ENCODE results near the gene ENAH. TPM values are rescaled to one million over a fixed set of nuclear protein-coding genes. Genes with fewer than 3 reads are reported as not detected.

The ENAH gene
- total and polyA plus RNA-seq, 2 experiments from 2014 or later = 109 to 184 TPM

DNA sequence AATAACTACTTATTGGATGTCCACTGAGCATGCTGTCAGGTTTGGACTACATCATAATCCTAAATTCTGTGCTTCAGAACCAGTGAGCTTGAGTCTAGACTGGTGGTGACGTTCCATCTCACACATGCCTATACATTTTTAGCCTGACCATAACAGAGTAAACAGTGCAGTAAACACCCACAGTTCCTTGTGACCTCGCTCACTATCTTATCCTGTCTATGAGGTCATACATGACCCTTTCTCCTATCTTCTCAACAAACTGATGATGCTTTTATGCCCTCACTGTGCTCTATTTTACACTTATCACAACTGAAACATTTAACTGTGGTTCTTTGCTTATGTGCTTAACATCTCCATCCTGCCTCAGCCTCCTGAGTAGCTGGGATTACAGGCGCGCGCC is 91.2 kb downstream of the ENAH start:
- TF ChIP-seq, protein P1, sequence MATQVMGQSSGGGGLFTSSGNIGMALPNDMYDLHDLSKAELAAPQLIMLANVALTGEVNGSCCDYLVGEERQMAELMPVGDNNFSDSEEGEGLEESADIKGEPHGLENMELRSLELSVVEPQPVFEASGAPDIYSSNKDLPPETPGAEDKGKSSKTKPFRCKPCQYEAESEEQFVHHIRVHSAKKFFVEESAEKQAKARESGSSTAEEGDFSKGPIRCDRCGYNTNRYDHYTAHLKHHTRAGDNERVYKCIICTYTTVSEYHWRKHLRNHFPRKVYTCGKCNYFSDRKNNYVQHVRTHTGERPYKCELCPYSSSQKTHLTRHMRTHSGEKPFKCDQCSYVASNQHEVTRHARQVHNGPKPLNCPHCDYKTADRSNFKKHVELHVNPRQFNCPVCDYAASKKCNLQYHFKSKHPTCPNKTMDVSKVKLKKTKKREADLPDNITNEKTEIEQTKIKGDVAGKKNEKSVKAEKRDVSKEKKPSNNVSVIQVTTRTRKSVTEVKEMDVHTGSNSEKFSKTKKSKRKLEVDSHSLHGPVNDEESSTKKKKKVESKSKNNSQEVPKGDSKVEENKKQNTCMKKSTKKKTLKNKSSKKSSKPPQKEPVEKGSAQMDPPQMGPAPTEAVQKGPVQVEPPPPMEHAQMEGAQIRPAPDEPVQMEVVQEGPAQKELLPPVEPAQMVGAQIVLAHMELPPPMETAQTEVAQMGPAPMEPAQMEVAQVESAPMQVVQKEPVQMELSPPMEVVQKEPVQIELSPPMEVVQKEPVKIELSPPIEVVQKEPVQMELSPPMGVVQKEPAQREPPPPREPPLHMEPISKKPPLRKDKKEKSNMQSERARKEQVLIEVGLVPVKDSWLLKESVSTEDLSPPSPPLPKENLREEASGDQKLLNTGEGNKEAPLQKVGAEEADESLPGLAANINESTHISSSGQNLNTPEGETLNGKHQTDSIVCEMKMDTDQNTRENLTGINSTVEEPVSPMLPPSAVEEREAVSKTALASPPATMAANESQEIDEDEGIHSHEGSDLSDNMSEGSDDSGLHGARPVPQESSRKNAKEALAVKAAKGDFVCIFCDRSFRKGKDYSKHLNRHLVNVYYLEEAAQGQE (IDR thresholded peaks at IDR 0.05; ENCODE audit: unreplicated experiment) = no peak
- no peak for TF ChIP-seq ZNF114 (CRISPR knock-in tag; IDR thresholded peaks at IDR 0.05)
- TF ChIP-seq NANOG (IDR thresholded peaks at IDR 0.05; ENCODE audit: borderline replicate concordance) = no peak
- no peak for TF ChIP-seq CREB1 (CRISPR knock-in tag; IDR thresholded peaks at IDR 0.05; ENCODE audit: low read depth)
- TF ChIP-seq, protein P2, sequence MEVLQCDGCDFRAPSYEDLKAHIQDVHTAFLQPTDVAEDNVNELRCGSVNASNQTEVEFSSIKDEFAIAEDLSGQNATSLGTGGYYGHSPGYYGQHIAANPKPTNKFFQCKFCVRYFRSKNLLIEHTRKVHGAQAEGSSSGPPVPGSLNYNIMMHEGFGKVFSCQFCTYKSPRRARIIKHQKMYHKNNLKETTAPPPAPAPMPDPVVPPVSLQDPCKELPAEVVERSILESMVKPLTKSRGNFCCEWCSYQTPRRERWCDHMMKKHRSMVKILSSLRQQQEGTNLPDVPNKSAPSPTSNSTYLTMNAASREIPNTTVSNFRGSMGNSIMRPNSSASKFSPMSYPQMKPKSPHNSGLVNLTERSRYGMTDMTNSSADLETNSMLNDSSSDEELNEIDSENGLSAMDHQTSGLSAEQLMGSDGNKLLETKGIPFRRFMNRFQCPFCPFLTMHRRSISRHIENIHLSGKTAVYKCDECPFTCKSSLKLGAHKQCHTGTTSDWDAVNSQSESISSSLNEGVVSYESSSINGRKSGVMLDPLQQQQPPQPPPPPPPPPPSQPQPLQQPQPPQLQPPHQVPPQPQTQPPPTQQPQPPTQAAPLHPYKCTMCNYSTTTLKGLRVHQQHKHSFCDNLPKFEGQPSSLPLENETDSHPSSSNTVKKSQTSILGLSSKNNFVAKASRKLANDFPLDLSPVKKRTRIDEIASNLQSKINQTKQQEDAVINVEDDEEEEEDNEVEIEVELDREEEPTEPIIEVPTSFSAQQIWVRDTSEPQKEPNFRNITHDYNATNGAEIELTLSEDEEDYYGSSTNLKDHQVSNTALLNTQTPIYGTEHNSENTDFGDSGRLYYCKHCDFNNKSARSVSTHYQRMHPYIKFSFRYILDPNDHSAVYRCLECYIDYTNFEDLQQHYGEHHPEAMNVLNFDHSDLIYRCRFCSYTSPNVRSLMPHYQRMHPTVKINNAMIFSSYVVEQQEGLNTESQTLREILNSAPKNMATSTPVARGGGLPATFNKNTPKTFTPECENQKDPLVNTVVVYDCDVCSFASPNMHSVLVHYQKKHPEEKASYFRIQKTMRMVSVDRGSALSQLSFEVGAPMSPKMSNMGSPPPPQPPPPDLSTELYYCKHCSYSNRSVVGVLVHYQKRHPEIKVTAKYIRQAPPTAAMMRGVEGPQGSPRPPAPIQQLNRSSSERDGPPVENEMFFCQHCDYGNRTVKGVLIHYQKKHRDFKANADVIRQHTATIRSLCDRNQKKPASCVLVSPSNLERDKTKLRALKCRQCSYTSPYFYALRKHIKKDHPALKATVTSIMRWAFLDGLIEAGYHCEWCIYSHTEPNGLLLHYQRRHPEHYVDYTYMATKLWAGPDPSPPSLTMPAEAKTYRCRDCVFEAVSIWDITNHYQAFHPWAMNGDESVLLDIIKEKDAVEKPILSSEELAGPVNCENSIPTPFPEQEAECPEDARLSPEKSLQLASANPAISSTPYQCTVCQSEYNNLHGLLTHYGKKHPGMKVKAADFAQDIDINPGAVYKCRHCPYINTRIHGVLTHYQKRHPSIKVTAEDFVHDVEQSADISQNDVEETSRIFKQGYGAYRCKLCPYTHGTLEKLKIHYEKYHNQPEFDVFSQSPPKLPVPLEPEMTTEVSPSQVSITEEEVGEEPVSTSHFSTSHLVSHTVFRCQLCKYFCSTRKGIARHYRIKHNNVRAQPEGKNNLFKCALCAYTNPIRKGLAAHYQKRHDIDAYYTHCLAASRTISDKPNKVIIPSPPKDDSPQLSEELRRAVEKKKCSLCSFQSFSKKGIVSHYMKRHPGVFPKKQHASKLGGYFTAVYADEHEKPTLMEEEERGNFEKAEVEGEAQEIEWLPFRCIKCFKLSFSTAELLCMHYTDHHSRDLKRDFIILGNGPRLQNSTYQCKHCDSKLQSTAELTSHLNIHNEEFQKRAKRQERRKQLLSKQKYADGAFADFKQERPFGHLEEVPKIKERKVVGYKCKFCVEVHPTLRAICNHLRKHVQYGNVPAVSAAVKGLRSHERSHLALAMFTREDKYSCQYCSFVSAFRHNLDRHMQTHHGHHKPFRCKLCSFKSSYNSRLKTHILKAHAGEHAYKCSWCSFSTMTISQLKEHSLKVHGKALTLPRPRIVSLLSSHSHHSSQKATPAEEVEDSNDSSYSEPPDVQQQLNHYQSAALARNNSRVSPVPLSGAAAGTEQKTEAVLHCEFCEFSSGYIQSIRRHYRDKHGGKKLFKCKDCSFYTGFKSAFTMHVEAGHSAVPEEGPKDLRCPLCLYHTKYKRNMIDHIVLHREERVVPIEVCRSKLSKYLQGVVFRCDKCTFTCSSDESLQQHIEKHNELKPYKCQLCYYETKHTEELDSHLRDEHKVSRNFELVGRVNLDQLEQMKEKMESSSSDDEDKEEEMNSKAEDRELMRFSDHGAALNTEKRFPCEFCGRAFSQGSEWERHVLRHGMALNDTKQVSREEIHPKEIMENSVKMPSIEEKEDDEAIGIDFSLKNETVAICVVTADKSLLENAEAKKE (CRISPR knock-in tag; IDR thresholded peaks at IDR 0.05) = no peak
- no peak for TF ChIP-seq EZH2 (IDR thresholded peaks at IDR 0.05; ENCODE audit: low read depth, unreplicated experiment)
- TF ChIP-seq, protein P3, sequence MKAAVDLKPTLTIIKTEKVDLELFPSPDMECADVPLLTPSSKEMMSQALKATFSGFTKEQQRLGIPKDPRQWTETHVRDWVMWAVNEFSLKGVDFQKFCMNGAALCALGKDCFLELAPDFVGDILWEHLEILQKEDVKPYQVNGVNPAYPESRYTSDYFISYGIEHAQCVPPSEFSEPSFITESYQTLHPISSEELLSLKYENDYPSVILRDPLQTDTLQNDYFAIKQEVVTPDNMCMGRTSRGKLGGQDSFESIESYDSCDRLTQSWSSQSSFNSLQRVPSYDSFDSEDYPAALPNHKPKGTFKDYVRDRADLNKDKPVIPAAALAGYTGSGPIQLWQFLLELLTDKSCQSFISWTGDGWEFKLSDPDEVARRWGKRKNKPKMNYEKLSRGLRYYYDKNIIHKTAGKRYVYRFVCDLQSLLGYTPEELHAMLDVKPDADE (IDR thresholded peaks at IDR 0.05) = no peak
- TF ChIP-seq POLR2AphosphoS5 (IDR thresholded peaks at IDR 0.05; ENCODE audit: low read depth) = no peak
- no peak for TF ChIP-seq EZH2phosphoT487 (IDR thresholded peaks at IDR 0.05; ENCODE audit: unreplicated experiment)
- TF ChIP-seq STAT1 (IDR thresholded peaks at IDR 0.05; ENCODE audit: unreplicated experiment) = no peak
- no peak for TF ChIP-seq JUNB (IDR thresholded peaks at IDR 0.05; ENCODE audit: unreplicated experiment)
- TF ChIP-seq, protein P4, sequence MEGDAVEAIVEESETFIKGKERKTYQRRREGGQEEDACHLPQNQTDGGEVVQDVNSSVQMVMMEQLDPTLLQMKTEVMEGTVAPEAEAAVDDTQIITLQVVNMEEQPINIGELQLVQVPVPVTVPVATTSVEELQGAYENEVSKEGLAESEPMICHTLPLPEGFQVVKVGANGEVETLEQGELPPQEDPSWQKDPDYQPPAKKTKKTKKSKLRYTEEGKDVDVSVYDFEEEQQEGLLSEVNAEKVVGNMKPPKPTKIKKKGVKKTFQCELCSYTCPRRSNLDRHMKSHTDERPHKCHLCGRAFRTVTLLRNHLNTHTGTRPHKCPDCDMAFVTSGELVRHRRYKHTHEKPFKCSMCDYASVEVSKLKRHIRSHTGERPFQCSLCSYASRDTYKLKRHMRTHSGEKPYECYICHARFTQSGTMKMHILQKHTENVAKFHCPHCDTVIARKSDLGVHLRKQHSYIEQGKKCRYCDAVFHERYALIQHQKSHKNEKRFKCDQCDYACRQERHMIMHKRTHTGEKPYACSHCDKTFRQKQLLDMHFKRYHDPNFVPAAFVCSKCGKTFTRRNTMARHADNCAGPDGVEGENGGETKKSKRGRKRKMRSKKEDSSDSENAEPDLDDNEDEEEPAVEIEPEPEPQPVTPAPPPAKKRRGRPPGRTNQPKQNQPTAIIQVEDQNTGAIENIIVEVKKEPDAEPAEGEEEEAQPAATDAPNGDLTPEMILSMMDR (conservative IDR thresholded peaks at IDR 0.05; ENCODE audit: low read depth in 2 of 2) = no peak
- no peak for TF ChIP-seq ZNF331 (CRISPR knock-in tag; IDR thresholded peaks at IDR 0.05; ENCODE audit: low read depth)
- Histone ChIP-seq H3F3A (replicated peaks; ENCODE audit: low read depth) (peaks cover 7% of the 10 kb centered on the region; the same call in 1 of the 2 replicates), H2AFZ (no peak overlapping the region), H3K27me3 (ENCODE audit: insufficient read depth) (no peaks in the 10 kb centered on the region), H3K27ac (ENCODE audit: low read depth) (no peak overlapping the region), H3K4me2 (no peak overlapping the region), H3K36me3 (ENCODE audit: insufficient read depth) (0 out of 2 replicates have a peak, but pooled peaks cover 5% of the 10 kb centered on the region), H3K4me3 (no peak overlapping the region), H3K4me1 (ENCODE audit: insufficient read depth) (no peaks in the 10 kb centered on the region), H3K79me2 (replicated peaks; ENCODE audit: insufficient read depth) (peaks cover 83% of the 10 kb centered on the region), H4K20me1 (replicated peaks; ENCODE audit: insufficient read depth) (peaks cover 14% of the 10 kb centered on the region), H3K9me2 (ENCODE audit: insufficient read depth) (no peaks in the 10 kb centered on the region; the same call in 1 of the 2 replicates)
- no peak for DNase-seq (ENCODE audit: low spot score)
- Mint-ChIP-seq H3K36me3 (ENCODE audit: low read depth) (peaks cover 69% of the 10 kb centered on the region), H3K27ac (no peak overlapping the region), H3K27me3 (ENCODE audit: insufficient read depth, low read depth, poor library complexity) (peaks cover 5% of the 10 kb centered on the region), H3K4me1 (peaks cover 5% of the 10 kb centered on the region; the same call in 2 of the 3 replicates), H3K4me3 (no peak overlapping the region), H3K9me3 (peaks cover 11% of the 10 kb centered on the region; the same call in 2 of the 3 replicates)
- ATAC-seq = no peak
